ENCODE data around the gene B4GALT6.

The B4GALT6 gene

DNA sequence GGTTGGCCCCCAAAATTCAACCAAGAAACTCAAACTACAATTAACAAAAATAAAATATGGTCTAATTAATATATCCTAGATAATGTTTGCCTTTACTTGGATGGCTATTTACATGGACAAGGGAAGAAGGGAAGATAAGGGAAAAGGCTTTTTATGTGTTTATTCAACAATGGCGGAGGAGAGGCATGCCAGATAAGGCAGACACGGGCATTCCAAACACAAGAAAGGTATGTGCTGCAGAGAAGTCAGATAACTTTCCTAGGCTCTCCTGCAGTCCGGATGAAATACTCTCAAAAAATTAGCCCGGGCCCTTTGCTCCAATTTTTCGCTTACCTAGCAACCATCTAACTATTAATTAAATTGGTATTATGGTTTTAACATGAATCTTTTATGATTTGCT lies 97.8 kb downstream of the B4GALT6 start:
- Histone ChIP-seq H3K9ac (ENCODE audit: low read depth, low read length, poor library complexity, severe bottlenecking) (no peak overlapping the region), H3K36me3 (ENCODE audit: insufficient read depth, low read length) (no peaks in the 10 kb centered on the region), H3K9me3 (ENCODE audit: insufficient read depth, low read depth, low read length) (no peaks in the 10 kb centered on the region), H3F3A (ENCODE audit: low read depth) (no peaks in the 10 kb centered on the region), H3K27me3 (ENCODE audit: insufficient read depth, low read length, poor library complexity, severe bottlenecking) (no peaks in the 10 kb centered on the region), H3K4me1 (ENCODE audit: insufficient read depth, low read length, poor library complexity, severe bottlenecking) (peaks cover 4% of the 10 kb centered on the region), H3K79me2 (ENCODE audit: insufficient read depth, low read length) (no peaks in the 10 kb centered on the region), H3K4me2 (ENCODE audit: low read depth, low read length, poor library complexity, severe bottlenecking) (no peak overlapping the region), H4K20me1 (ENCODE audit: insufficient read depth, low read length, poor library complexity, severe bottlenecking) (no peaks in the 10 kb centered on the region), H3K4me3 (ENCODE audit: low read length, poor library complexity, severe bottlenecking) (no peak overlapping the region), H2AFZ (ENCODE audit: low read length) (no peak overlapping the region), H3K9me2 (replicated peaks; ENCODE audit: low read depth, low read length) (no peaks in the 10 kb centered on the region)
- TF ChIP-seq, protein P1, sequence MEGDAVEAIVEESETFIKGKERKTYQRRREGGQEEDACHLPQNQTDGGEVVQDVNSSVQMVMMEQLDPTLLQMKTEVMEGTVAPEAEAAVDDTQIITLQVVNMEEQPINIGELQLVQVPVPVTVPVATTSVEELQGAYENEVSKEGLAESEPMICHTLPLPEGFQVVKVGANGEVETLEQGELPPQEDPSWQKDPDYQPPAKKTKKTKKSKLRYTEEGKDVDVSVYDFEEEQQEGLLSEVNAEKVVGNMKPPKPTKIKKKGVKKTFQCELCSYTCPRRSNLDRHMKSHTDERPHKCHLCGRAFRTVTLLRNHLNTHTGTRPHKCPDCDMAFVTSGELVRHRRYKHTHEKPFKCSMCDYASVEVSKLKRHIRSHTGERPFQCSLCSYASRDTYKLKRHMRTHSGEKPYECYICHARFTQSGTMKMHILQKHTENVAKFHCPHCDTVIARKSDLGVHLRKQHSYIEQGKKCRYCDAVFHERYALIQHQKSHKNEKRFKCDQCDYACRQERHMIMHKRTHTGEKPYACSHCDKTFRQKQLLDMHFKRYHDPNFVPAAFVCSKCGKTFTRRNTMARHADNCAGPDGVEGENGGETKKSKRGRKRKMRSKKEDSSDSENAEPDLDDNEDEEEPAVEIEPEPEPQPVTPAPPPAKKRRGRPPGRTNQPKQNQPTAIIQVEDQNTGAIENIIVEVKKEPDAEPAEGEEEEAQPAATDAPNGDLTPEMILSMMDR (conservative IDR thresholded peaks at IDR 0.05; ENCODE audit: low read length): no peak
- no peak for TF ChIP-seq EZH2phosphoT487 (IDR thresholded peaks at IDR 0.05; ENCODE audit: borderline replicate concordance)

DNA sequence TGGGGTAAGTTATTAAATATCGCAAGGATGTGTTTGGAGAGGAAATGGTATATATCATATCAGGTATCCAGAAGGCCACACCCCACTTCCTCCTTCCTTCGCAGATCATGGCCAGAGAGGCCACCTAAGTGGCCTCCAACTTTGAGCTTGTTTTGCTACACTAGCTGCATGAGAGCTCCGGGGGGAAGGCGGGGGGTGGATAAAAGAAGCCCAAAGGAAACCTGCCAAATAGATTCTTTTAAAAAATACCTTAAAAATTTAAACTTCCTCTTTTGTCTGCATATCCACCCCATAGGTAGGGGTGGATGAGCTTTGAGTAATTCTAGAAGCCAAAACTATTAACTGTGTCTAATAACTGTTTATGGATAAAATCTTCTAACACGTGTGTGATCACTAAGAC lies 98.4 kb downstream of the B4GALT6 start:
- Histone ChIP-seq H3K36me3 (ENCODE audit: insufficient read depth, low read length) (no peaks in the 10 kb centered on the region), H3K4me3 (ENCODE audit: low read length, poor library complexity, severe bottlenecking) (no peak overlapping the region), H3K9me3 (ENCODE audit: insufficient read depth, low read depth, low read length) (no peaks in the 10 kb centered on the region), H3K9ac (ENCODE audit: low read depth, low read length, poor library complexity, severe bottlenecking) (no peak overlapping the region), H3F3A (ENCODE audit: low read depth) (no peaks in the 10 kb centered on the region), H2AFZ (ENCODE audit: low read length) (no peak overlapping the region), H3K27me3 (ENCODE audit: insufficient read depth, low read length, poor library complexity, severe bottlenecking) (no peaks in the 10 kb centered on the region), H3K9me2 (replicated peaks; ENCODE audit: low read depth, low read length) (no peaks in the 10 kb centered on the region), H3K4me2 (ENCODE audit: low read depth, low read length, poor library complexity, severe bottlenecking) (no peak overlapping the region), H3K79me2 (ENCODE audit: insufficient read depth, low read length) (no peaks in the 10 kb centered on the region), H4K20me1 (ENCODE audit: insufficient read depth, low read length, poor library complexity, severe bottlenecking) (no peaks in the 10 kb centered on the region), H3K4me1 (ENCODE audit: insufficient read depth, low read length, poor library complexity, severe bottlenecking) (peaks cover 9% of the 10 kb centered on the region)
- no peak for TF ChIP-seq EZH2phosphoT487 (IDR thresholded peaks at IDR 0.05; ENCODE audit: borderline replicate concordance)
- TF ChIP-seq, protein P1 (conservative IDR thresholded peaks at IDR 0.05; ENCODE audit: low read length): no peak

DNA sequence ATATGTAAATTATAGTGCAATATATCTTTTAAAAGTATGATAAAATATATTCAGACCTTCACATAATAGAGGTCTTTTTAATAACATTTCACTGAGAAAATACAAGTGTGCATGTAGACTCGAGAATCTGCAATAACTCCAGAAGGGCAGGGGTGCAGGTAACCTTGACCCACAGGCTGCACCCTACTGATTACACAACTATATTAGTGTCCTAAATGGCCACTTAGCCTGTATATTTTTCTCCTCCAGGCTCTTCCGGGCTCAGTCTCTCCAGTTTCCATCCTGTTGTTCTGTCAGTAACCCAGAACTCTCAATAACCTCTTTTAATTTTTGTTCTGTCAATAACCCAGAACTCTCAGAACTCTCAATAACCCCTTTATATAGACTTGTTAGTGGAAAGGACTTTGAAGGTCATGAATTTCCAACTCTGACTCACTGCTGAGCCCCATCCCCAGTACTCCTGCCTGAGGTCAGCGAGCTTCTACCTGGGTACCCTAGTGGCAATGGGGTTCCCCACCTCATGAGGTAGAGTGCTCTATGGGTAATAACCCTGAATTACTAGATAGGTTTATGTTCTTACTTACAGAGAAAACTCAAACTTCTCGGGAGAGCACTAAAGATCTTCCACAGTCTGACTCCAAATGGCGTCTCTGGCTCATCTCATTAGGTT lies 101.1 kb downstream of the B4GALT6 start:
- Histone ChIP-seq H3K9ac (ENCODE audit: low read depth, low read length, poor library complexity, severe bottlenecking) (no peak overlapping the region), H3K4me1 (ENCODE audit: insufficient read depth, low read length, poor library complexity, severe bottlenecking) (peaks cover 9% of the 10 kb centered on the region), H3K4me2 (ENCODE audit: low read depth, low read length, poor library complexity, severe bottlenecking) (no peak overlapping the region), H3K9me2 (replicated peaks; ENCODE audit: low read depth, low read length) (no peaks in the 10 kb centered on the region), H3K9me3 (ENCODE audit: insufficient read depth, low read depth, low read length) (no peaks in the 10 kb centered on the region), H3F3A (ENCODE audit: low read depth) (no peaks in the 10 kb centered on the region), H3K79me2 (ENCODE audit: insufficient read depth, low read length) (no peaks in the 10 kb centered on the region), H3K4me3 (ENCODE audit: low read length, poor library complexity, severe bottlenecking) (no peak overlapping the region), H3K27me3 (ENCODE audit: insufficient read depth, low read length, poor library complexity, severe bottlenecking) (no peaks in the 10 kb centered on the region), H4K20me1 (ENCODE audit: insufficient read depth, low read length, poor library complexity, severe bottlenecking) (no peaks in the 10 kb centered on the region), H2AFZ (ENCODE audit: low read length) (no peak overlapping the region), H3K36me3 (ENCODE audit: insufficient read depth, low read length) (no peaks in the 10 kb centered on the region)
- TF ChIP-seq EZH2phosphoT487 (IDR thresholded peaks at IDR 0.05; ENCODE audit: borderline replicate concordance): no peak
- TF ChIP-seq, protein P1 (conservative IDR thresholded peaks at IDR 0.05; ENCODE audit: low read length): no peak
